Left ventricle myocardium inferior (tissue), 1 donor: ENCODE measurements around the gene ZSWIM1. TPM values are rescaled to one million over a fixed set of nuclear protein-coding genes. Genes with fewer than 3 reads are reported as not detected.
"Not testable (repeated sequence)": the region's sequence is repeated elsewhere in the genome, so short reads cannot be mapped to it uniquely, and the experiment has no call there.

Experiments used
- DNase-seq: peaks from one replicate; pipeline ENCODE4 v3.0.0-alpha.2; 2020
- H3K27ac ChIP-seq: fragments of 200-600 bp; replicated peaks from 2 replicates; pipeline ENCODE4 v1.8.0; 2021
- H3K27me3 ChIP-seq: fragments of 200-600 bp; 2 replicates; pipeline ENCODE4 v1.8.0; 2021; ENCODE audit warnings: low read depth
- H3K36me3 ChIP-seq: fragments of 200-600 bp; 2 replicates; pipeline ENCODE4 v1.8.0; 2021
- H3K4me1 ChIP-seq: fragments of 200-600 bp; 2 replicates; pipeline ENCODE4 v1.8.0; 2021
- H3K4me3 ChIP-seq: fragments of 200-600 bp; 2 replicates; pipeline ENCODE4 v1.8.0; 2021; ENCODE audit warnings: mild to moderate bottlenecking, moderate library complexity
- H3K9me3 ChIP-seq: fragments of 200-600 bp; replicated peaks from 2 replicates; pipeline ENCODE4 v1.8.0; 2021
- intact Hi-C: fragments of 100-400 bp; cut with micrococcal nuclease; formaldehyde crosslinking; loops from one replicate; pipeline ENCODE4 v1.11.0; 2022
- total RNA-seq: library from RNA; stranded (reverse); fragmentation: NEBNext Ultra II Directional; extraction: Animal tissue kit (Norgen Biotek cat#: 25700); gene quantifications from one replicate; pipeline ENCODE4 v1.2.1, GENCODE V29; 2021
- TF ChIP-seq, protein P1 (sequence below): fragments of 200-600 bp; IDR thresholded peaks from 2 replicates; pipeline ENCODE4 v1.8.0; 2021; ENCODE audit warnings: antibody characterized with exemption, mild to moderate bottlenecking, borderline replicate concordance
- donor health status: DM: no; HTN: yes; CAD: no; lungs with severe emphysema.

ZSWIM1 gene
- total RNA-seq, 1 donor from 2014 or later, result 11.2 TPM

DNA sequence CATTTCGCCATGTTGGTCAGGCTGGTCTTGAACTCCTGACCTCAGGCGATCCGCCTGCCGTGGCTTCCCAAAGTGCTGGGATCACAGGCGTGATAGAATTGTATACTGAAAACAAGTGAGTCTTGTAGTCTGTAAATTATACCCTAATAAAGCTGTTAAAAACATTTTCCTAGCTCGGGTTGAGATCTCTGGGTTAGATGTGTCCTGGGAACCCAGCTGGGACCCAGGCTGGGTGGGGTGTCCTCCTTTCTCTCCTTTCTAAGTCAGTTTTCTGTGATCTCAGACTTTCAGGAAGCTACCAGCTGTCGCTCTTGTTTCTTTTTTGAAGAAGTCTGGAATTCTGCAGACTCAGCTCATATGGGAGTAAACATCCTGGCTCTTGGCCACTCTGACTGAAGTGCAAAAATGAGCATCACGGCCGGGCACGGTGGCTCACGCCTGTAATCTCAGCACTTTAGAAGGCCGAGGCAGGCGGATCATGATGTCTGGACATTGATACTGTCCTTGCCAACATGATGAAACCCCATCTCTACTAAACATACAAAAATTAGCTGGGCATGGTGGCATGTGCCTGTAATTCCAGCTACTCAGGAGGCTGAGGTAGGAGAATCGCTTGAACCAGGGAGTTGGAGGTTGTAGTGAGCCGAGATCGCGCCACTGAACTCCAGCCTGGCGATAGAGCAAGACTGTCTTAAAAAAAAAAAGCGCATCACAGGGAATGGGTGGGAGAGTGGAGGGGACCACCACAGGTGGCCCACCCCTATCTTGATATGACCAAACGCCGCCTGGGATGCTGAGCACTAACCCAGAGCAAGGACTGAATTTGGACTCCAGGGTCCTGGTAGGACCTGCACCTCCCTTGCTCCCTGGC is 43.6 kb downstream of the ZSWIM1 start:
- TF ChIP-seq, protein P1, sequence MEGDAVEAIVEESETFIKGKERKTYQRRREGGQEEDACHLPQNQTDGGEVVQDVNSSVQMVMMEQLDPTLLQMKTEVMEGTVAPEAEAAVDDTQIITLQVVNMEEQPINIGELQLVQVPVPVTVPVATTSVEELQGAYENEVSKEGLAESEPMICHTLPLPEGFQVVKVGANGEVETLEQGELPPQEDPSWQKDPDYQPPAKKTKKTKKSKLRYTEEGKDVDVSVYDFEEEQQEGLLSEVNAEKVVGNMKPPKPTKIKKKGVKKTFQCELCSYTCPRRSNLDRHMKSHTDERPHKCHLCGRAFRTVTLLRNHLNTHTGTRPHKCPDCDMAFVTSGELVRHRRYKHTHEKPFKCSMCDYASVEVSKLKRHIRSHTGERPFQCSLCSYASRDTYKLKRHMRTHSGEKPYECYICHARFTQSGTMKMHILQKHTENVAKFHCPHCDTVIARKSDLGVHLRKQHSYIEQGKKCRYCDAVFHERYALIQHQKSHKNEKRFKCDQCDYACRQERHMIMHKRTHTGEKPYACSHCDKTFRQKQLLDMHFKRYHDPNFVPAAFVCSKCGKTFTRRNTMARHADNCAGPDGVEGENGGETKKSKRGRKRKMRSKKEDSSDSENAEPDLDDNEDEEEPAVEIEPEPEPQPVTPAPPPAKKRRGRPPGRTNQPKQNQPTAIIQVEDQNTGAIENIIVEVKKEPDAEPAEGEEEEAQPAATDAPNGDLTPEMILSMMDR, result no peak
- Histone ChIP-seq H3K4me1 (peaks cover 57% of the 10 kb centered on the region), H3K36me3 (no peaks in the 10 kb centered on the region), H3K4me3 (peak overlapping the region; percentile 16), H3K27ac (peak overlapping the region; percentile 86), H3K9me3 (no peaks in the 10 kb centered on the region), H3K27me3 (no peaks in the 10 kb centered on the region)
- intact Hi-C loops, result no loop called here
- DNase-seq, result peak; percentile 50

DNA sequence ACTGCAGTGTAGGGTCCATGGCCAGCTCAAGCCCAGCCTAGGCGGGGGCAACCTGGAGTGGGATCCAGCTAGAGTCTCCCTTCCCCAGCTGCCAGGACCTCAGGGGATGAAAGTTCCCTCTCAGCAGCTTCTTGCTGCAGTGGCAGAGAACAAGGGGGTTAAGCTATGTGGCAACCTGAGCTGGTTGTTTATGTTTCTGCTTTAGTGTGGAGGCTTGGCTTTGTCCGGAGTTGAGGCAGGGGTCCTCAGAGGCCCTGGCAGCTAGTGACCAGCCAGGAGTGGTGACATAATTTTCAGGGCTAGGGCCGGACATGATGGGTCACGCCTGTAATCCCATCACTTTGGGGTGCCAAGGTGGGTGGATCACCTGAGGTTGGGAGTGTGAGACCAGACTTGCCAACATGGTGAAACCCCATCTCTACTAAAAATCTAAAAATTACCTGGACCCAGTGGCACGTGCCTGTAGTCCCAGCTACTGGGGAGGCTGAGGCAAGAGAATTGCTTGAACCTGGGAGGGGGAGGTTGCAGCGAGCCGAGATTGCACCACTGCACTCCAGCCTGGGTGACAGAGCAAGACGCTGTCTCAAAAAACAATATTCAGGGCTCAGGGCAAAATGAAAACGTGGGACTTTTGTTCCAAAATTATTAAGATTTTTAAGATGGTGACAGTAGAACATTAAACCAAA is 44.9 kb downstream of the ZSWIM1 start:
- TF ChIP-seq, protein P1, result no peak
- Histone ChIP-seq H3K27me3 (no peaks in the 10 kb centered on the region), H3K9me3 (no peaks in the 10 kb centered on the region), H3K36me3 (no peaks in the 10 kb centered on the region), H3K4me1 (peaks cover 43% of the 10 kb centered on the region), H3K27ac (peak overlapping the region; percentile 86), H3K4me3 (no peak overlapping the region)
- no peak for DNase-seq
- intact Hi-C loops, result no loop called here

DNA sequence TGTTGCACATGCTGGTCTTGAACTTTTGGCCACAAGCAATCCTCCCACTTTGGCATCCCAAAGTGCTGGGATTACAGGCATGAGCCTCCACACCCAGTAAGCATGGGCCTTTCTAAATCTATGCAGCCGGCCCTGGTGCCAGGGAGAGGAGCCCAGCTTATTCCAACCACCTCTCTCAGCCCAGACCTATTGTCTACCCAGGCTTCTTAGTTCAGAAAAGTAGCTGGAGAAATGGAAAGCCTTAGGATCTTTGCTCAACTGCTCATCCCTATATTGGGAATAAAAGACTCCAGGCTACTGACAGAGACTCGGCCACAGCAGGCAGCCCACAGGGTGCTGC is 45.7 kb downstream of the ZSWIM1 start:
- Histone ChIP-seq H3K27me3 (no peaks in the 10 kb centered on the region), H3K4me1 (peaks cover 36% of the 10 kb centered on the region), H3K36me3 (no peaks in the 10 kb centered on the region), H3K27ac (no peak overlapping the region), H3K4me3 (no peak overlapping the region), H3K9me3 (no peaks in the 10 kb centered on the region)
- DNase-seq, result no peak
- intact Hi-C loops, result no loop called here
- TF ChIP-seq, protein P1, result no peak

DNA sequence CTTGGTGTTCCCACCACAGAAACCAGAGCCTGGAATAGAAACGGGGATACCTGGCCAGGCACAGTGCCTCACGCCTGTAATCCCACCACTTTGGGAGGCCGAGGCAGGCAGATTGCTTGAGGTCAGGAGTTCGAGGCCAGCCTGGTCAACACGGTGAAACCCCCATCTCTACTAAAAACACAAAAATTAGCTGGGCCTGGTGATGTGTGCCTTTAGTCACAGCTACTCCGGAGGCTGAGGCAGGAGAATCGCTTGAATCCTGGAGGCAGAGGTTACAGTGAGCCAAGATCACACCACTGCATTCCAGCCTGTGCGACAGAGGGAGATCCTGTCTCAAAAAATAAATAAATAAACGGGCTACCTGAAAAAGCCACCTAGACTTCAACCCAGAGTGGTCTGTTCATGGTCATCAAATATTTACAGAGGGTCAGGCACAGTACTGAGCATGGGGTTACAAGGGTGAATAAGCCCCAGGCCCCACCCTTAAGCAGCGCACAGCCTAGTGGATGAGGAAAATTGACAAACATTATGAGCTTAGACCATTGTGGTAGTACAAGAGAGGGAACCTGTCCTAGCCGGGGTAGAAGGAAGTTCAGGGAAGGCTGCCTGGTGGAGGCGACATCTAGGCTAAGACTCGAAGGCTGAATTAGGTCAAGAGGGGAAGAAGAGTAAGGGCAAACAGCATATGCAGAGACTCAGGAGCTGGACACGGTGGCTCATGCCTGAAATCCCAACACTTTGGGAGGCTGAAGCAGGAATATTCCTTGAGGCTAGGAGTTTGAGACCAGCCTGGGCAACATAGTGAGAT is 46.2 kb downstream of the ZSWIM1 start:
- TF ChIP-seq, protein P1, result no peak
- no peak overlapping the region for H3K4me3 ChIP-seq
- intact Hi-C loops, result no loop called here
- peaks cover 30% of the 10 kb centered on the region for H3K4me1 ChIP-seq
- no peak for DNase-seq
- no peak overlapping the region for H3K27ac ChIP-seq
- H3K27me3 ChIP-seq, result no peaks in the 10 kb centered on the region
- H3K9me3 ChIP-seq, result no peaks in the 10 kb centered on the region
- H3K36me3 ChIP-seq, result no peaks in the 10 kb centered on the region

DNA sequence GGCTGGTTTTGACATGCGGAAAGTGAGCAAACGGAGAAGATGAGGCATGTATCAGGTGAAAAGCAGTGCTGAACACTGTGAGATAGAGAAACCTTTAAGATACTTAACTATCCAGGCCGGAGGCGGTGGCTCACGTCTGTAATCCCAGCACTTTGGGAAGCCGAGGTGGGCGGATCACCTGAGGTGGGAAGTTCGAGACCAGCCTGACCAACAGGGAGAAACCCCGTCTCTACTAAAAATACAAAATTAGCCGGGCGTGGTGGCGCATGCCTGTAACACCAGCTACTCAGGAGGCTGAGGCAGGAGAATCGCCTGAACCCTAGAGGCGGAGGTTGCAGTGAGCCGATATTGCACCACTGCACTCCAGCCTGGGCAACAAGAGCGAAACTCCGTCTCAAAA is 50.7 kb downstream of the ZSWIM1 start:
- H3K9me3 ChIP-seq, H3K27ac ChIP-seq, DNase-seq, H3K36me3 ChIP-seq, H3K4me3 ChIP-seq, H3K27me3 ChIP-seq: not testable (repeated sequence)
- intact Hi-C loops, result loop anchor here (5.0 kb wide), 1 partner anchor 39 kb away; the partner anchor contains the start of genes CTSA and NEURL2
- H3K4me1 ChIP-seq, result peaks cover 34% of the 10 kb centered on the region
